Type B pancreatic cell (in vitro differentiated cells): ENCODE measurements around the gene SCGB1C1. TPM values are rescaled to one million over a fixed set of nuclear protein-coding genes. Genes with fewer than 3 reads are reported as not detected.
A peak's percentile ranks its signal among the peaks of the same experiment; 100 is the strongest.
"Not testable (repeated sequence)": the region's sequence is repeated elsewhere in the genome, so short reads cannot be mapped to it uniquely, and the experiment has no call there.

Source experiments
- DNase-seq: peaks from one replicate; pipeline ENCODE4 v3.0.0; 2021; ENCODE audit warnings: mixed read lengths; ENCODE audit not compliant: unreplicated experiment; ENCODE audit errors: extremely low spot score
- H3K27ac Mint-ChIP-seq: 2 replicates; pipeline ENCODE4 v1.8.0; 2021; ENCODE audit warnings: mild to moderate bottlenecking, mixed read lengths
- H3K27me3 Mint-ChIP-seq: 2 replicates; pipeline ENCODE4 v1.8.0; 2021; ENCODE audit warnings: mixed read lengths
- H3K36me3 Mint-ChIP-seq: 2 replicates; pipeline ENCODE4 v1.8.0; 2021; ENCODE audit warnings: mixed read lengths
- H3K4me1 Mint-ChIP-seq: one replicate; pipeline ENCODE4 v1.8.0; 2021; ENCODE audit warnings: mixed read lengths; ENCODE audit not compliant: unreplicated experiment
- H3K4me3 Mint-ChIP-seq: 2 replicates; pipeline ENCODE4 v1.8.0; 2021; ENCODE audit warnings: mild to moderate bottlenecking, mixed read lengths
- H3K9me3 Mint-ChIP-seq: 2 replicates; pipeline ENCODE4 v1.8.0; 2021; ENCODE audit warnings: mixed read lengths
- CTCF ChIP-seq: fragments of 200-600 bp; sonication (generic); conservative IDR thresholded peaks from 2 replicates; pipeline ENCODE4 v1.5.0; 2021; ENCODE audit warnings: antibody characterized with exemption, mild to moderate bottlenecking
- long read RNA-seq: library from polyadenylated mRNA; unstranded; transcript quantifications from one replicate; pipeline ENCODE4 v2.0.0, GENCODE V29; 2020
- total RNA-seq: library from RNA; stranded (reverse); gene quantifications from 2 replicates; pipeline ENCODE4 v1.2.1, GENCODE V29; 2021; ENCODE audit warnings: low replicate concordance

SCGB1C1 gene
- total RNA-seq = not detected in 2 replicates
- long read RNA-seq = 0 reads

- H3K4me3 Mint-ChIP-seq, H3K4me1 Mint-ChIP-seq, H3K27me3 Mint-ChIP-seq: not testable (repeated sequence)
Measured at GRCh38 chr11:192674-193128, at the start of gene SCGB1C1. SCGB1C1 (plus strand) TSS chr11:193078; CDS start chr11:193100, 22 bp downstream.

GRCh38 chr11:180242-180641 lies 12.6 kb upstream of the SCGB1C1 start:
- not testable (repeated sequence) for H3K27ac Mint-ChIP-seq, H3K27me3 Mint-ChIP-seq, H3K4me3 Mint-ChIP-seq, H3K4me1 Mint-ChIP-seq, H3K9me3 Mint-ChIP-seq, DNase-seq, H3K36me3 Mint-ChIP-seq
- peak; percentile 45 for TF ChIP-seq CTCF

More at GRCh38 chr11:192674-193128, at the start of gene SCGB1C1:
- H3K36me3 Mint-ChIP-seq, H3K9me3 Mint-ChIP-seq, DNase-seq, H3K27ac Mint-ChIP-seq: not testable (repeated sequence)

GRCh38 chr11:189200-189783 lies 3.6 kb upstream of the SCGB1C1 start:
- H3K27ac Mint-ChIP-seq, DNase-seq, H3K4me3 Mint-ChIP-seq, H3K27me3 Mint-ChIP-seq, H3K36me3 Mint-ChIP-seq, H3K9me3 Mint-ChIP-seq, H3K4me1 Mint-ChIP-seq: not testable (repeated sequence)

- not testable (repeated sequence) for H3K9me3 Mint-ChIP-seq, H3K27ac Mint-ChIP-seq, H3K27me3 Mint-ChIP-seq, DNase-seq, H3K36me3 Mint-ChIP-seq, H3K4me3 Mint-ChIP-seq, H3K4me1 Mint-ChIP-seq
- peak; percentile 31 for TF ChIP-seq CTCF
Measured at GRCh38 chr11:189843-190311, 3.0 kb upstream of the SCGB1C1 start.

- not testable (repeated sequence) for DNase-seq, H3K27me3 Mint-ChIP-seq, H3K9me3 Mint-ChIP-seq, H3K4me3 Mint-ChIP-seq, H3K27ac Mint-ChIP-seq, H3K4me1 Mint-ChIP-seq, H3K36me3 Mint-ChIP-seq
Measured at GRCh38 chr11:190546-190945, 2.3 kb upstream of the SCGB1C1 start.

- not testable (repeated sequence) for H3K9me3 Mint-ChIP-seq, H3K27ac Mint-ChIP-seq, H3K36me3 Mint-ChIP-seq, H3K27me3 Mint-ChIP-seq, H3K4me3 Mint-ChIP-seq, H3K4me1 Mint-ChIP-seq, DNase-seq
- peak; percentile 46 for TF ChIP-seq CTCF
Measured at GRCh38 chr11:191490-192478, 1.1 kb upstream of the SCGB1C1 start.

- H3K27ac Mint-ChIP-seq, H3K4me1 Mint-ChIP-seq, H3K9me3 Mint-ChIP-seq, H3K27me3 Mint-ChIP-seq, H3K36me3 Mint-ChIP-seq, H3K4me3 Mint-ChIP-seq: not testable (repeated sequence)
- peak; percentile 61 for DNase-seq
Measured at GRCh38 chr11:193481-193880, 603 bp downstream of the SCGB1C1 start.
